K562 (cell line): ENCODE measurements around the gene POC5. TPM values are rescaled to one million over a fixed set of nuclear protein-coding genes. Genes with fewer than 3 reads are reported as not detected.

ENCODE experiments used
- MNT ChIP-seq, 2 experiments: fragments of 450-650 bp; conservative IDR thresholded peaks; 2 replicates each; pipeline ENCODE4 v1.6.1; 2017; ENCODE audit warnings: mild to moderate bottlenecking in 2 of 2, moderate library complexity in 2 of 2
- PHF8 ChIP-seq: fragments of 200-600 bp; sonication (generic); IDR thresholded peaks from 2 replicates; pipeline ENCODE4 v1.6.1; 2012; ENCODE audit warnings: mixed run types, mild to moderate bottlenecking, inconsistent platforms, low read length, moderate library complexity, borderline replicate concordance
- VEZF1 ChIP-seq: fragments of 200-800 bp; sonication (Bioruptor generic); IDR thresholded peaks from 2 replicates; pipeline ENCODE4 v1.6.1; 2017; ENCODE audit warnings: missing genetic modification characterization, missing compliant biosample characterization
- YY1 ChIP-seq, 3 experiments: IDR thresholded peaks; 2 replicates each; pipeline ENCODE4 v1.6.1; 2011; ENCODE audit warnings: low read length in 2 of 3, mild to moderate bottlenecking in 2 of 3, moderate library complexity in 2 of 3, borderline replicate concordance in 1 of 3, control low read depth in 1 of 3, low read depth in 1 of 3; ENCODE audit not compliant: insufficient read depth in 3 of 3, insufficient replicate concordance in 2 of 3, control insufficient read depth in 1 of 3, insufficient read length in 1 of 3; ENCODE audit errors: extremely low read depth in 1 of 3
- polyA plus RNA-seq, 8 experiments: library from polyadenylated mRNA; depleted of rRNA in 4 of 8; stranded (reverse) in 5 of 8; unstranded in 3 of 8; fragments of >200 nt; fragmentation: Nextera tagmentation in 2 of 8; fragmentation: Illumina TruSeq in 1 of 8; extraction: Ambion mirVana in 2 of 8; extraction: Trizol in 1 of 8; gene quantifications; 2 replicates each; pipeline versions ENCODE4 v1.2.1 to v1.2.3, GENCODE V29; 2011 to 2014; ENCODE audit warnings: inconsistent platforms in 1 of 8, missing spikeins in 1 of 8
- total RNA-seq, 7 experiments: library from RNA; depleted of rRNA in 6 of 7; stranded (reverse); fragments of >200 nt in 6 of 7; fragmentation: Illumina TruSeq in 2 of 7; extraction: Trizol in 2 of 7; gene quantifications; 2 replicates each; pipeline versions ENCODE4 v1.2.1 to v1.2.3, GENCODE V29; 2011 to 2021; ENCODE audit warnings: low replicate concordance in 1 of 7

POC5 gene
- total and polyA plus RNA-seq, 9 of the 15 experiments (the other 6 are each of a cell fraction or from before 2014, with no cell fraction given) = 14.5 to 38.2 (median 27.0) TPM

GRCh38 chr5:75695472-75696351 lies 21.5 kb downstream of the POC5 start (continued):
- TF ChIP-seq YY1 (IDR thresholded peaks at IDR 0.05; ENCODE audit: borderline replicate concordance in 1 of 3, control insufficient read depth in 1 of 3, extremely low read depth in 1 of 3, insufficient read depth in 3 of 3, insufficient read length in 1 of 3, insufficient replicate concordance in 2 of 3, low read depth in 1 of 3, low read length in 2 of 3) (peak in 2 of 3 experiments; percentile 22 to 60), PHF8 (peak; percentile 18; the same call in 1 of the 2 replicates), VEZF1 (CRISPR knock-in tag) (0 out of 2 replicates have a peak, but pooled peaks have one; percentile 15), MNT (conservative IDR thresholded peaks at IDR 0.05) (peak; percentile 53 to 73; a peak in 3 of 4 replicates)
